MM.1S (cell line): ENCODE results near the gene SBDS.

ENCODE experiments used
- CTCF ChIP-seq: fragments of 300-600 bp; sonication (generic); IDR thresholded peaks from 2 replicates; pipeline ENCODE4 v1.5.1; 2016; ENCODE audit warnings: antibody characterized with exemption, low read length, mixed read lengths
- EZH2 ChIP-seq: fragments of 300-600 bp; sonication (generic); optimal IDR thresholded peaks from 2 replicates; pipeline ENCODE3; 2017; ENCODE audit warnings: low read depth, mild to moderate bottlenecking, antibody characterized with exemption, low read length, mixed read lengths
- EZH2phosphoT487 ChIP-seq: fragments of 300-600 bp; sonication (generic); IDR thresholded peaks from 2 replicates; pipeline ENCODE4 v1.6.1; 2018; ENCODE audit warnings: antibody characterized with exemption, low read length

GRCh38 chr7:66957595-66958290 lies 37.6 kb downstream of the SBDS start:
- TF ChIP-seq CTCF = no peak
- TF ChIP-seq EZH2 = no peak
- no peak for TF ChIP-seq EZH2phosphoT487
